HepG2 (cell line): ENCODE measurements around the gene SLC38A8. TPM values are rescaled to one million over a fixed set of nuclear protein-coding genes. Genes with fewer than 3 reads are reported as not detected.

Experiments used
- ATAC-seq: fragments of 200-7000 bp; cut with Tn5 transposase; 3 replicates; pipeline ENCODE4 v1.9.1; 2020; ENCODE audit warnings: mild to moderate bottlenecking, moderate library complexity
- BruUV-seq: library from RNA; stranded (reverse); fragments of 400-500 nt; replicated peaks from 2 replicates; lab custom pipeline; 2021; lab: Mats Ljungman, UMichigan
- CTCF ChIA-PET: fragments of 300-600 bp; formaldehyde crosslinking; extraction: SDS; loops from one replicate; lab custom pipeline; 2021; ENCODE audit warnings: low total read pairs, inconsistent platforms, low intra/inter-chr PET ratio; lab: Yijun Ruan, JAX
- POLR2A ChIA-PET: fragments of 350-600 bp; sonication (Branson Sonifier 250); formaldehyde crosslinking; loops from one replicate; lab custom pipeline; 2020; ENCODE audit warnings: antibody characterized with exemption, inconsistent platforms; lab: Yijun Ruan, JAX
- DNase-seq: peaks from one replicate; pipeline ENCODE4 v3.0.0-alpha.2; 2015; ENCODE audit warnings: low spot score
- FAIRE-seq: peaks from 3 replicates; lab custom pipeline; 2011; peaks lifted over from hg19 to GRCh38; lab: Jason Lieb, UNC
- H2AFZ ChIP-seq: one replicate; pipeline ENCODE4 v1.6.1; 2011; ENCODE audit warnings: low read length, inconsistent platforms
- H3K27ac ChIP-seq: fragments of 300-600 bp; 3 replicates; pipeline ENCODE4 v1.8.0; 2011; ENCODE audit warnings: mixed run types, mild to moderate bottlenecking, mixed read lengths, low read length, inconsistent platforms; ENCODE audit not compliant: insufficient read depth; ENCODE audit errors: extremely low read length
- H3K27me3 ChIP-seq, 2 experiments: fragments of 200-600 bp in 1 of 2; 2 replicates in 1 of 2; 3 replicates in 1 of 2; pipeline versions ENCODE4 v1.6.0 to v1.8.0; 2011; ENCODE audit warnings: low read length in 2 of 2, mild to moderate bottlenecking in 2 of 2, moderate library complexity in 2 of 2, inconsistent platforms in 1 of 2; ENCODE audit not compliant: insufficient read depth in 2 of 2, control insufficient read depth in 1 of 2
- H3K36me3 ChIP-seq, 2 experiments: fragments of 200-600 bp in 1 of 2; replicated peaks in 1 of 2; 2 replicates in 1 of 2; 3 replicates in 1 of 2; pipeline versions ENCODE4 v1.5.1 to v1.8.0; 2011; ENCODE audit warnings: low read length in 2 of 2, inconsistent platforms in 1 of 2; ENCODE audit not compliant: insufficient read depth in 2 of 2, control insufficient read depth in 1 of 2
- H3K4me1 ChIP-seq: 2 replicates; pipeline ENCODE4 v1.5.1; 2012; ENCODE audit warnings: low read length, inconsistent platforms; ENCODE audit not compliant: insufficient read depth
- H3K4me2 ChIP-seq: 2 replicates; pipeline ENCODE4 v1.6.0; 2011; ENCODE audit warnings: low read depth, low read length, inconsistent platforms
- H3K4me3 ChIP-seq, 3 experiments: fragments of 200-600 bp in 1 of 3; sonication (generic), shearing (Covaris generic) in 1 of 3; replicated peaks in 1 of 3; 2 replicates each; pipeline ENCODE4 v1.5.1; 2011 to 2016; ENCODE audit warnings: low read length in 3 of 3, inconsistent platforms in 2 of 3, low read depth in 2 of 3, mild to moderate bottlenecking in 2 of 3, control low read depth in 1 of 3, mixed read lengths in 1 of 3; ENCODE audit not compliant: insufficient read depth in 1 of 3
- H3K79me2 ChIP-seq: one replicate; pipeline ENCODE4 v1.6.1; 2011; ENCODE audit warnings: low read length, inconsistent platforms; ENCODE audit not compliant: insufficient read depth
- H3K9ac ChIP-seq: 2 replicates; pipeline ENCODE4 v1.6.0; 2011; ENCODE audit warnings: mild to moderate bottlenecking, low read depth, low read length, inconsistent platforms; ENCODE audit not compliant: insufficient read depth
- H3K9me3 ChIP-seq: 2 replicates; pipeline ENCODE4 v1.5.1; 2012; ENCODE audit warnings: mild to moderate bottlenecking, low read length
- H4K20me1 ChIP-seq: 2 replicates; pipeline ENCODE4 v1.6.0; 2011; ENCODE audit warnings: inconsistent platforms, mild to moderate bottlenecking, low read length, moderate library complexity; ENCODE audit not compliant: insufficient read depth
- ASH2L ChIP-seq: fragments of 300-600, 200-600 bp; sonication (generic); IDR thresholded peaks from 2 replicates; pipeline ENCODE4 v1.7.0; 2017; ENCODE audit warnings: low read depth, mild to moderate bottlenecking, moderate library complexity, mixed read lengths, low read length; ENCODE audit not compliant: insufficient read length
- HDAC2 ChIP-seq: sonication (generic); formaldehyde crosslinking; IDR thresholded peaks from 2 replicates; pipeline ENCODE4 v1.4.0; 2020; ENCODE audit warnings: missing genetic modification reagents
- HIVEP1 ChIP-seq: sonication (generic); formaldehyde crosslinking; IDR thresholded peaks from 2 replicates; pipeline ENCODE4 v1.4.0; 2020; ENCODE audit warnings: mild to moderate bottlenecking, missing genetic modification reagents
- HOXA9 ChIP-seq: sonication (generic); formaldehyde crosslinking; IDR thresholded peaks from 2 replicates; pipeline ENCODE4 v1.8.1; 2022; ENCODE audit warnings: missing genetic modification reagents, mild to moderate bottlenecking, moderate library complexity, borderline replicate concordance
- PHB2 ChIP-seq: fragments of 450-650 bp; IDR thresholded peaks from 2 replicates; pipeline ENCODE4 v1.6.1; 2018; ENCODE audit not compliant: partially characterized antibody
- SMAD9 ChIP-seq: sonication (generic); formaldehyde crosslinking; IDR thresholded peaks from 2 replicates; pipeline ENCODE4 v1.5.1; 2020; ENCODE audit warnings: mild to moderate bottlenecking, missing genetic modification reagents
- TSC22D2 ChIP-seq: sonication (generic); formaldehyde crosslinking; IDR thresholded peaks from 2 replicates; pipeline ENCODE4 v1.5.1; 2020; ENCODE audit warnings: missing genetic modification reagents, mild to moderate bottlenecking, borderline replicate concordance
- ZBTB3 ChIP-seq: sonication (generic); formaldehyde crosslinking; IDR thresholded peaks from 2 replicates; pipeline ENCODE4 v1.4.0; 2020; ENCODE audit warnings: low read depth, mild to moderate bottlenecking, moderate library complexity, missing genetic modification reagents, borderline replicate concordance
- ZNF674 ChIP-seq: sonication (generic); formaldehyde crosslinking; IDR thresholded peaks from 2 replicates; pipeline ENCODE4 v1.5.0; 2020; ENCODE audit warnings: low read depth, mild to moderate bottlenecking, missing genetic modification reagents
- WGBS: methylation state at CpG from one replicate; pipeline ENCODE4 v1.1.6; 2017; ENCODE audit warnings: low lambda C conversion rate; 5-methylcytosine and 5-hydroxymethylcytosine counted together
- in situ Hi-C: cut with HindIII; loops from 2 replicates; pipeline ENCODE4 v1.10.0; 2017; ENCODE audit warnings: low pct_unique_long_range_greater_than_20kb; ENCODE audit not compliant: extremely low pct_ligation_motif_present
- intact Hi-C: fragments of 100-400 bp; cut with micrococcal nuclease; formaldehyde crosslinking; loops from one replicate; pipeline ENCODE4 v1.10.0; 2022; ENCODE audit not compliant: unreplicated experiment
- polyA plus RNA-seq, 8 experiments: library from polyadenylated mRNA; depleted of rRNA in 3 of 8; stranded (reverse) in 7 of 8; unstranded in 1 of 8; fragments of >200 nt; fragmentation: Illumina TruSeq in 4 of 8; extraction: Trizol in 4 of 8; gene quantifications; 2 replicates each; pipeline versions ENCODE4 v1.2.1 to v1.2.3, GENCODE V29; 2011 to 2016; ENCODE audit warnings: low read depth in 4 of 8, missing spikeins in 1 of 8, mixed read lengths in 1 of 8; ENCODE audit not compliant: insufficient read depth in 1 of 8
- total RNA-seq, 5 experiments: library from RNA; depleted of rRNA; stranded (reverse); fragments of >200 nt; fragmentation: Illumina TruSeq; extraction: Trizol; gene quantifications; 2 replicates each; pipeline ENCODE4 v1.2.3, GENCODE V29; 2016; ENCODE audit warnings: low read depth in 1 of 5
- TF ChIP-seq, protein P1 (sequence below): sonication (generic); formaldehyde crosslinking; IDR thresholded peaks from 2 replicates; pipeline ENCODE4 v1.4.0; 2020; ENCODE audit warnings: missing genetic modification reagents
- TF ChIP-seq, protein P2 (sequence below): sonication (generic); formaldehyde crosslinking; IDR thresholded peaks from 2 replicates; pipeline ENCODE4 v1.8.1; 2023; ENCODE audit warnings: missing genetic modification reagents, mild to moderate bottlenecking, borderline replicate concordance
- TF ChIP-seq, protein P3 (sequence below): sonication (generic); formaldehyde crosslinking; IDR thresholded peaks from 2 replicates; pipeline ENCODE4 v1.4.0; 2020; ENCODE audit warnings: missing genetic modification reagents, mild to moderate bottlenecking, borderline replicate concordance
- TF ChIP-seq, protein P4 (sequence below): IDR thresholded peaks from 2 replicates; pipeline ENCODE4 v1.6.1; 2018; ENCODE audit warnings: missing genetic modification reagents, mild to moderate bottlenecking, missing compliant biosample characterization
- TF ChIP-seq, protein P5 (sequence below): sonication (generic); formaldehyde crosslinking; IDR thresholded peaks from 2 replicates; pipeline ENCODE4 v1.4.0; 2020; ENCODE audit warnings: missing genetic modification reagents, mild to moderate bottlenecking, borderline replicate concordance

The SLC38A8 gene
- total and polyA plus RNA-seq, 2 of the 13 experiments (the other 11 are each of a cell fraction or from before 2014, with no cell fraction given), result 0.24 to 0.37 TPM

DNA sequence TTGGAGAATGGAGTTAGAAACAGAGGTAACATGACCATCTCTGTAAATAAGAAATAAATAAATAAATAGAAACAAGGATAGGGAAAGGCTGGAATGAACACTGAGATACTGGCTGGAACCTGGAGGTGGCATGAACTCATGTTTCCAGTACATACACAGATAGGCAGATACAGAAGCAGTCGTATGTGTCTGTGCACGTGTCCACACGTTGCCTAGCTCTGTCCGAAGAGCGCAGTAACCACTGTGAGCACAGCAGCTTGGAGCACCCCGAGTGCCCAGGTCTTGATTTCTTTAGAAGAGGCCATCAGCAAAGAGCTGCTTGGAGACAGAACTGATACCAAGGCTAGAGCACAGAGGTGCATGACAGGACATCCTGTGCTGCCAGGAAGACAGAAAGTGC is 37.1 kb upstream of the SLC38A8 start:
- POLR2A ChIA-PET, result interaction anchor here (0.9 kb wide), 1 partner anchor 37 kb away, joined by 3 read pairs; the partner anchor contains the start of gene MBTPS1
- BruUV-seq, result no TSS peak
- peaks cover 2% of the 10 kb centered on the region for H3K79me2 ChIP-seq
- intact Hi-C loops, result no loop called here
- no peaks in the 10 kb centered on the region for H3K27me3 ChIP-seq
- no peak overlapping the region for H3K9ac ChIP-seq
- H3K4me2 ChIP-seq, result no peak overlapping the region
- no peak for TF ChIP-seq HDAC2 (CRISPR knock-in tag)
- TF ChIP-seq, protein P1, sequence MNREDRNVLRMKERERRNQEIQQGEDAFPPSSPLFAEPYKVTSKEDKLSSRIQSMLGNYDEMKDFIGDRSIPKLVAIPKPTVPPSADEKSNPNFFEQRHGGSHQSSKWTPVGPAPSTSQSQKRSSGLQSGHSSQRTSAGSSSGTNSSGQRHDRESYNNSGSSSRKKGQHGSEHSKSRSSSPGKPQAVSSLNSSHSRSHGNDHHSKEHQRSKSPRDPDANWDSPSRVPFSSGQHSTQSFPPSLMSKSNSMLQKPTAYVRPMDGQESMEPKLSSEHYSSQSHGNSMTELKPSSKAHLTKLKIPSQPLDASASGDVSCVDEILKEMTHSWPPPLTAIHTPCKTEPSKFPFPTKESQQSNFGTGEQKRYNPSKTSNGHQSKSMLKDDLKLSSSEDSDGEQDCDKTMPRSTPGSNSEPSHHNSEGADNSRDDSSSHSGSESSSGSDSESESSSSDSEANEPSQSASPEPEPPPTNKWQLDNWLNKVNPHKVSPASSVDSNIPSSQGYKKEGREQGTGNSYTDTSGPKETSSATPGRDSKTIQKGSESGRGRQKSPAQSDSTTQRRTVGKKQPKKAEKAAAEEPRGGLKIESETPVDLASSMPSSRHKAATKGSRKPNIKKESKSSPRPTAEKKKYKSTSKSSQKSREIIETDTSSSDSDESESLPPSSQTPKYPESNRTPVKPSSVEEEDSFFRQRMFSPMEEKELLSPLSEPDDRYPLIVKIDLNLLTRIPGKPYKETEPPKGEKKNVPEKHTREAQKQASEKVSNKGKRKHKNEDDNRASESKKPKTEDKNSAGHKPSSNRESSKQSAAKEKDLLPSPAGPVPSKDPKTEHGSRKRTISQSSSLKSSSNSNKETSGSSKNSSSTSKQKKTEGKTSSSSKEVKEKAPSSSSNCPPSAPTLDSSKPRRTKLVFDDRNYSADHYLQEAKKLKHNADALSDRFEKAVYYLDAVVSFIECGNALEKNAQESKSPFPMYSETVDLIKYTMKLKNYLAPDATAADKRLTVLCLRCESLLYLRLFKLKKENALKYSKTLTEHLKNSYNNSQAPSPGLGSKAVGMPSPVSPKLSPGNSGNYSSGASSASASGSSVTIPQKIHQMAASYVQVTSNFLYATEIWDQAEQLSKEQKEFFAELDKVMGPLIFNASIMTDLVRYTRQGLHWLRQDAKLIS, result no peak
- no peak for TF ChIP-seq TSC22D2
- TF ChIP-seq SMAD9 (CRISPR knock-in tag), result no peak
- TF ChIP-seq ZNF674 (CRISPR knock-in tag), result no peak
- TF ChIP-seq ZBTB3 (CRISPR knock-in tag), result no peak
- TF ChIP-seq, protein P2, sequence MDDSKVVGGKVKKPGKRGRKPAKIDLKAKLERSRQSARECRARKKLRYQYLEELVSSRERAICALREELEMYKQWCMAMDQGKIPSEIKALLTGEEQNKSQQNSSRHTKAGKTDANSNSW (CRISPR knock-in tag), result no peak
- TF ChIP-seq HIVEP1 (CRISPR knock-in tag), result no peak
- TF ChIP-seq, protein P3, sequence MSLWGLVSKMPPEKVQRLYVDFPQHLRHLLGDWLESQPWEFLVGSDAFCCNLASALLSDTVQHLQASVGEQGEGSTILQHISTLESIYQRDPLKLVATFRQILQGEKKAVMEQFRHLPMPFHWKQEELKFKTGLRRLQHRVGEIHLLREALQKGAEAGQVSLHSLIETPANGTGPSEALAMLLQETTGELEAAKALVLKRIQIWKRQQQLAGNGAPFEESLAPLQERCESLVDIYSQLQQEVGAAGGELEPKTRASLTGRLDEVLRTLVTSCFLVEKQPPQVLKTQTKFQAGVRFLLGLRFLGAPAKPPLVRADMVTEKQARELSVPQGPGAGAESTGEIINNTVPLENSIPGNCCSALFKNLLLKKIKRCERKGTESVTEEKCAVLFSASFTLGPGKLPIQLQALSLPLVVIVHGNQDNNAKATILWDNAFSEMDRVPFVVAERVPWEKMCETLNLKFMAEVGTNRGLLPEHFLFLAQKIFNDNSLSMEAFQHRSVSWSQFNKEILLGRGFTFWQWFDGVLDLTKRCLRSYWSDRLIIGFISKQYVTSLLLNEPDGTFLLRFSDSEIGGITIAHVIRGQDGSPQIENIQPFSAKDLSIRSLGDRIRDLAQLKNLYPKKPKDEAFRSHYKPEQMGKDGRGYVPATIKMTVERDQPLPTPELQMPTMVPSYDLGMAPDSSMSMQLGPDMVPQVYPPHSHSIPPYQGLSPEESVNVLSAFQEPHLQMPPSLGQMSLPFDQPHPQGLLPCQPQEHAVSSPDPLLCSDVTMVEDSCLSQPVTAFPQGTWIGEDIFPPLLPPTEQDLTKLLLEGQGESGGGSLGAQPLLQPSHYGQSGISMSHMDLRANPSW (CRISPR knock-in tag), result no peak
- TF ChIP-seq HOXA9 (CRISPR knock-in tag), result no peak
- TF ChIP-seq, protein P4, sequence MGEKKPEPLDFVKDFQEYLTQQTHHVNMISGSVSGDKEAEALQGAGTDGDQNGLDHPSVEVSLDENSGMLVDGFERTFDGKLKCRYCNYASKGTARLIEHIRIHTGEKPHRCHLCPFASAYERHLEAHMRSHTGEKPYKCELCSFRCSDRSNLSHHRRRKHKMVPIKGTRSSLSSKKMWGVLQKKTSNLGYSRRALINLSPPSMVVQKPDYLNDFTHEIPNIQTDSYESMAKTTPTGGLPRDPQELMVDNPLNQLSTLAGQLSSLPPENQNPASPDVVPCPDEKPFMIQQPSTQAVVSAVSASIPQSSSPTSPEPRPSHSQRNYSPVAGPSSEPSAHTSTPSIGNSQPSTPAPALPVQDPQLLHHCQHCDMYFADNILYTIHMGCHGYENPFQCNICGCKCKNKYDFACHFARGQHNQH (CRISPR knock-in tag), result no peak
- TF ChIP-seq, protein P5, sequence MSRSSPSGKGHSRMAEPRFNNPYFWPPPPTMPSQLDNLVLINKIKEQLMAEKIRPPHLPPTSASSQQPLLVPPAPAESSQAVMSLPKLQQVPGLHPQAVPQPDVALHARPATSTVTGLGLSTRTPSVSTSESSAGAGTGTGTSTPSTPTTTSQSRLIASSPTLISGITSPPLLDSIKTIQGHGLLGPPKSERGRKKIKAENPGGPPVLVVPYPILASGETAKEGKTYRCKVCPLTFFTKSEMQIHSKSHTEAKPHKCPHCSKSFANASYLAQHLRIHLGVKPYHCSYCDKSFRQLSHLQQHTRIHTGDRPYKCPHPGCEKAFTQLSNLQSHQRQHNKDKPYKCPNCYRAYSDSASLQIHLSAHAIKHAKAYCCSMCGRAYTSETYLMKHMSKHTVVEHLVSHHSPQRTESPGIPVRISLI, result no peak
- TF ChIP-seq ASH2L, result no peak
- TF ChIP-seq PHB2, result no peak
- TF ChIP-seq, all 625 proteins: peak for 0
- CTCF ChIA-PET, result no interaction called here
- ATAC-seq (no peak), FAIRE-seq (no peak), DNase-seq (no peak)
- H4K20me1 ChIP-seq, result peaks cover 2% of the 10 kb centered on the region; the same call in 1 of the 2 replicates
- 96% methylated on average over 6 of the region's 6 CpGs for WGBS
- no peak overlapping the region for H2AFZ ChIP-seq
- H3K4me3 ChIP-seq, result no peak overlapping the region
- in situ Hi-C loops, result no loop called here
- no peaks in the 10 kb centered on the region for H3K4me1 ChIP-seq
- H3K36me3 ChIP-seq, result peaks cover 44 to 93% of the 10 kb centered on the region in 2 experiments
- no peak overlapping the region for H3K27ac ChIP-seq
- no peaks in the 10 kb centered on the region for H3K9me3 ChIP-seq
